Natural killer cell (primary cell): ENCODE measurements around the gene PRRT1. TPM values are rescaled to one million over a fixed set of nuclear protein-coding genes. Genes with fewer than 3 reads are reported as not detected.
A peak's percentile ranks its signal among the peaks of the same experiment; 100 is the strongest.

Experiments used
- ATAC-seq, 3 donors: fragments of 150-1000 bp in 2 of 3; fragments of 200-7000 bp in 1 of 3; cut with Tn5 transposase; 1 replicate in 1 of 3; 2 replicates in 2 of 3; pipeline ENCODE4 v1.10.0; 2021; ENCODE audit warnings: mild to moderate bottlenecking in 2 of 3, moderate library complexity in 2 of 3
- DNase-seq, 2 donors: peaks; one replicate each; pipeline versions ENCODE4 v3.0.0 to v3.0.0-alpha.2; 2013 to 2021; ENCODE audit warnings: mixed read lengths in 1 of 2
- H3K27ac ChIP-seq: one replicate; pipeline ENCODE4 v1.5.1; 2013; ENCODE audit warnings: mild to moderate bottlenecking, low read length
- H3K27me3 ChIP-seq: one replicate; pipeline ENCODE4 v1.6.1; 2013; ENCODE audit warnings: low read length; ENCODE audit not compliant: control insufficient read depth, insufficient read depth
- H3K36me3 ChIP-seq: one replicate; pipeline ENCODE4 v1.6.1; 2013; ENCODE audit warnings: low read length; ENCODE audit not compliant: control insufficient read depth, insufficient read depth
- H3K4me1 ChIP-seq: one replicate; pipeline ENCODE4 v1.6.1; 2013; ENCODE audit warnings: low read length; ENCODE audit not compliant: control insufficient read depth, insufficient read depth
- H3K4me3 ChIP-seq: one replicate; pipeline ENCODE4 v1.5.1; 2013; ENCODE audit warnings: low read length
- H3K9me3 ChIP-seq: one replicate; pipeline ENCODE4 v1.6.1; 2013; ENCODE audit warnings: low read length; ENCODE audit not compliant: control insufficient read depth, insufficient read depth
- H3K27ac Mint-ChIP-seq, 2 donors: one replicate each; pipeline ENCODE4 v1.8.0; 2022; ENCODE audit warnings: mild to moderate bottlenecking in 2 of 2, mixed read lengths in 2 of 2, moderate library complexity in 1 of 2
- H3K27me3 Mint-ChIP-seq, 2 donors: one replicate each; pipeline ENCODE4 v1.8.0; 2022; ENCODE audit warnings: low read depth in 2 of 2, mixed read lengths in 2 of 2
- H3K36me3 Mint-ChIP-seq: one replicate; pipeline ENCODE4 v1.8.0; 2022; ENCODE audit warnings: mixed read lengths
- H3K4me1 Mint-ChIP-seq, 2 donors: one replicate each; pipeline ENCODE4 v1.8.0; 2022; ENCODE audit warnings: mixed read lengths in 2 of 2
- H3K4me3 Mint-ChIP-seq: one replicate; pipeline ENCODE4 v1.8.0; 2022; ENCODE audit warnings: mild to moderate bottlenecking, moderate library complexity, mixed read lengths
- H3K9me3 Mint-ChIP-seq, 2 donors: one replicate each; pipeline ENCODE4 v1.8.0; 2022; ENCODE audit warnings: mixed read lengths in 2 of 2
- CTCF ChIP-seq: fragments of 200-600 bp; IDR thresholded peaks from one replicate; pipeline ENCODE4 v1.8.0; 2022; ENCODE audit warnings: antibody characterized with exemption
- WGBS: methylation state at CpG from one replicate; pipeline ENCODE4 v1.1.7; 2013; ENCODE audit warnings: missing lambda C conversion rate; ENCODE audit not compliant: insufficient coverage; 5-methylcytosine and 5-hydroxymethylcytosine counted together
- intact Hi-C: fragments of 100-400 bp; cut with micrococcal nuclease; formaldehyde crosslinking; loops from one replicate; pipeline ENCODE4 v1.14.2; 2022
- total RNA-seq, 4 donors: library from RNA; stranded (reverse); fragments of 120-200 nt in 1 of 4; gene quantifications; one replicate each; pipeline versions ENCODE4 v1.2.3 to v1.2.4, GENCODE V29; 2013 to 2022

PRRT1 gene
- total RNA-seq, 3 donors from 2014 or later (not counting 1 experiment from before 2014, with no cell fraction given), result 0.38 to 0.63 (median 0.54) TPM

- peaks cover 9% of the 10 kb centered on the region for H3K4me1 ChIP-seq
- H3K27ac Mint-ChIP-seq, result peak overlapping the region; percentile 21 to 64
- H3K9me3 ChIP-seq, result no peaks in the 10 kb centered on the region
- H3K4me3 ChIP-seq, result no peak overlapping the region
- no peaks in the 10 kb centered on the region for H3K9me3 Mint-ChIP-seq
- no peaks in the 10 kb centered on the region for H3K36me3 Mint-ChIP-seq
- no peak overlapping the region for H3K4me3 Mint-ChIP-seq
- 91% methylated on average over 8 of the region's 9 CpGs for WGBS
- H3K27me3 ChIP-seq, result peaks cover 11% of the 10 kb centered on the region
- peaks cover 7 to 33% of the 10 kb centered on the region in 2 donors for H3K4me1 Mint-ChIP-seq
- TF ChIP-seq CTCF, result no peak
- intact Hi-C loops, result no loop called here
- H3K36me3 ChIP-seq, result peaks cover 21% of the 10 kb centered on the region
- H3K27me3 Mint-ChIP-seq, result peaks cover 11 to 16% of the 10 kb centered on the region in 2 donors
- DNase-seq, result no peak
- ATAC-seq, result no peak
- H3K27ac ChIP-seq, result no peak overlapping the region
These were observed 39.2 kb downstream of the PRRT1 start for GRCh38 chr6:32112431-32112980.

- 93% methylated on average over 7 of the region's 7 CpGs for WGBS
- ATAC-seq, result no peak
- H3K27ac ChIP-seq, result no peak overlapping the region
- no peak overlapping the region for H3K4me3 ChIP-seq
- H3K27me3 ChIP-seq, result peaks cover 11% of the 10 kb centered on the region
- peaks cover 15 to 23% of the 10 kb centered on the region in 2 donors for H3K27me3 Mint-ChIP-seq
- peaks cover 11% of the 10 kb centered on the region for H3K36me3 ChIP-seq
- H3K9me3 Mint-ChIP-seq, result no peaks in the 10 kb centered on the region
- peaks cover 7 to 33% of the 10 kb centered on the region in 2 donors for H3K4me1 Mint-ChIP-seq
- no peak overlapping the region for H3K4me3 Mint-ChIP-seq
- no peaks in the 10 kb centered on the region for H3K36me3 Mint-ChIP-seq
- TF ChIP-seq CTCF, result no peak
- peak overlapping the region; percentile 21 to 64 for H3K27ac Mint-ChIP-seq
- DNase-seq, result no peak
- H3K9me3 ChIP-seq, result no peaks in the 10 kb centered on the region
- intact Hi-C loops, result no loop called here
- H3K4me1 ChIP-seq, result peaks cover 9% of the 10 kb centered on the region
These were observed 40.2 kb downstream of the PRRT1 start for GRCh38 chr6:32111424-32112066.

GRCh38 chr6:32110632-32111031 is 41.1 kb downstream of the PRRT1 start:
- peaks cover 2% of the 10 kb centered on the region for H3K36me3 ChIP-seq
- no peak for DNase-seq
- H3K4me3 ChIP-seq, result no peak overlapping the region
- Mint-ChIP-seq H3K4me3 (no peak overlapping the region), H3K9me3 (no peaks in the 10 kb centered on the region), H3K27ac (peak overlapping the region in 1 of 2 donors; percentile 21), H3K36me3 (no peaks in the 10 kb centered on the region), H3K4me1 (peaks cover 7 to 33% of the 10 kb centered on the region in 2 donors), H3K27me3 (peaks cover 15 to 23% of the 10 kb centered on the region in 2 donors)
- peaks cover 9% of the 10 kb centered on the region for H3K4me1 ChIP-seq
- no peak for ATAC-seq
- 87% methylated on average over 7 of the region's 7 CpGs for WGBS
- no peak for TF ChIP-seq CTCF
- peaks cover 11% of the 10 kb centered on the region for H3K27me3 ChIP-seq
- intact Hi-C loops, result no loop called here
- no peaks in the 10 kb centered on the region for H3K9me3 ChIP-seq
- no peak overlapping the region for H3K27ac ChIP-seq
